PC-3 (cell line): Measurements from ENCODE around the gene ADARB2. TPM values are rescaled to one million over a fixed set of nuclear protein-coding genes. Genes with fewer than 3 reads are reported as not detected.

Experiments used
- ATAC-seq: fragments of 200-7000 bp; cut with Tn5 transposase; 2 replicates; pipeline ENCODE4 v1.9.1; 2020; ENCODE audit warnings: mild to moderate bottlenecking, moderate library complexity
- Bru-seq: library from RNA; stranded (reverse); fragments of 400-500 nt; gene quantifications from one replicate; lab custom pipeline; 2021; lab: Mats Ljungman, UMichigan
- BruChase-seq, 2 experiments: library from RNA; stranded (reverse); fragments of 400-500 nt; gene quantifications; one replicate each; lab custom pipeline; 2021; lab: Mats Ljungman, UMichigan
- BruUV-seq: library from RNA; stranded (reverse); fragments of 400-500 nt; replicated peaks from 2 replicates; lab custom pipeline; 2021; lab: Mats Ljungman, UMichigan
- CTCF ChIA-PET: fragments of 300-600 bp; sonication (Branson Sonifier 250); formaldehyde crosslinking; loops from one replicate; lab custom pipeline; 2022; ENCODE audit warnings: antibody characterized with exemption; lab: Charles Lee
- POLR2A ChIA-PET: fragments of 300-600 bp; sonication (Branson Sonifier 250); formaldehyde crosslinking; loops from one replicate; lab custom pipeline; 2022; ENCODE audit warnings: antibody characterized with exemption; ENCODE audit not compliant: unreplicated experiment; lab: Charles Lee
- DNase-seq: peaks from one replicate; pipeline ENCODE4 v3.0.0-alpha.2; 2015
- H2AFZ ChIP-seq: fragments of 300-600 bp; sonication (generic); 2 replicates; pipeline ENCODE4 v1.6.0; 2016; ENCODE audit warnings: antibody characterized with exemption, low read length
- H3F3A ChIP-seq: fragments of 300-600 bp; sonication (generic); one replicate; pipeline ENCODE4 v1.6.0; 2017; ENCODE audit warnings: antibody characterized with exemption, low read length, control low read depth, mild to moderate bottlenecking; ENCODE audit not compliant: unreplicated experiment
- H3K27ac ChIP-seq: fragments of 300-600 bp; sonication (generic); 2 replicates; pipeline ENCODE4 v1.5.1; 2016; ENCODE audit warnings: mild to moderate bottlenecking, low read length
- H3K27me3 ChIP-seq: fragments of 300-600 bp; sonication (generic); 2 replicates; pipeline ENCODE4 v1.6.1; 2016; ENCODE audit warnings: low read length, mixed read lengths
- H3K36me3 ChIP-seq: fragments of 300-600 bp; sonication (generic); 2 replicates; pipeline ENCODE4 v1.6.1; 2016; ENCODE audit warnings: low read depth, mixed run types, low read length, mixed read lengths
- H3K4me1 ChIP-seq: fragments of 300-600 bp; sonication (generic); 2 replicates; pipeline ENCODE4 v1.5.1; 2016; ENCODE audit warnings: low read length; ENCODE audit not compliant: insufficient read depth
- H3K4me2 ChIP-seq: fragments of 300-600 bp; sonication (generic); 2 replicates; pipeline ENCODE4 v1.6.0; 2016; ENCODE audit warnings: low read length
- H3K4me3 ChIP-seq: fragments of 300-600 bp; sonication (generic); 2 replicates; pipeline ENCODE4 v1.5.1; 2016; ENCODE audit warnings: mild to moderate bottlenecking, low read length, mixed read lengths
- H3K79me2 ChIP-seq: fragments of 300-600 bp; sonication (generic); 2 replicates; pipeline ENCODE4 v1.6.1; 2017; ENCODE audit warnings: low read length, mixed read lengths
- H3K9ac ChIP-seq: fragments of 300-600 bp; sonication (generic); 2 replicates; pipeline ENCODE4 v1.6.0; 2016; ENCODE audit warnings: mild to moderate bottlenecking, low read length
- H3K9me2 ChIP-seq: fragments of 300-600 bp; sonication (generic); replicated peaks from 2 replicates; pipeline ENCODE4 v1.6.1; 2016; ENCODE audit warnings: mixed run types, low read length, mixed read lengths
- H3K9me3 ChIP-seq: fragments of 300-600 bp; sonication (generic); 2 replicates; pipeline ENCODE4 v1.6.1; 2016; ENCODE audit warnings: low read length, mixed read lengths
- H4K20me1 ChIP-seq: fragments of 300-600 bp; sonication (generic); 2 replicates; pipeline ENCODE4 v1.6.1; 2016; ENCODE audit warnings: low read length, mixed read lengths
- CTCF ChIP-seq: fragments of 300-600 bp; sonication (generic); conservative IDR thresholded peaks from 2 replicates; pipeline ENCODE4 v1.5.1; 2017; ENCODE audit warnings: antibody characterized with exemption, low read depth, mild to moderate bottlenecking, low read length
- EZH2 ChIP-seq: fragments of 300-600 bp; sonication (generic); IDR thresholded peaks from one replicate; pipeline ENCODE4 v1.6.1; 2017; ENCODE audit warnings: antibody characterized with exemption, mild to moderate bottlenecking, low read length; ENCODE audit not compliant: unreplicated experiment
- EZH2phosphoT487 ChIP-seq: fragments of 300-600 bp; sonication (generic); IDR thresholded peaks from 2 replicates; pipeline ENCODE4 v1.6.1; 2018; ENCODE audit warnings: mild to moderate bottlenecking, antibody characterized with exemption, low read length, borderline replicate concordance
- intact Hi-C: fragments of 100-400 bp; cut with micrococcal nuclease; formaldehyde crosslinking; loops from 2 replicates; pipeline ENCODE4 v1.9.0; 2023
- long read RNA-seq: library from polyadenylated mRNA; unstranded; transcript quantifications from one replicate; pipeline ENCODE4 v2.0.0, GENCODE V29; 2021; ENCODE audit not compliant: unreplicated experiment
- total RNA-seq: library from RNA; depleted of rRNA; stranded (reverse); fragments of >200 nt; gene quantifications from 2 replicates; pipeline ENCODE4 v1.2.3, GENCODE V29; 2014; rRNA removed

ADARB2 gene
- total RNA-seq (not detected in 2 replicates), Bru-seq, nascent RNA (percentile 2 among the genes with signal in this experiment), BruChase-seq, experiment 1, labeled RNA remaining after a 6-hour chase (percentile 2 among the genes with signal in this experiment), BruChase-seq, experiment 2, labeled RNA remaining after a 2-hour chase (percentile 1 among the genes with signal in this experiment)
- long read RNA-seq: 0 reads

DNA sequence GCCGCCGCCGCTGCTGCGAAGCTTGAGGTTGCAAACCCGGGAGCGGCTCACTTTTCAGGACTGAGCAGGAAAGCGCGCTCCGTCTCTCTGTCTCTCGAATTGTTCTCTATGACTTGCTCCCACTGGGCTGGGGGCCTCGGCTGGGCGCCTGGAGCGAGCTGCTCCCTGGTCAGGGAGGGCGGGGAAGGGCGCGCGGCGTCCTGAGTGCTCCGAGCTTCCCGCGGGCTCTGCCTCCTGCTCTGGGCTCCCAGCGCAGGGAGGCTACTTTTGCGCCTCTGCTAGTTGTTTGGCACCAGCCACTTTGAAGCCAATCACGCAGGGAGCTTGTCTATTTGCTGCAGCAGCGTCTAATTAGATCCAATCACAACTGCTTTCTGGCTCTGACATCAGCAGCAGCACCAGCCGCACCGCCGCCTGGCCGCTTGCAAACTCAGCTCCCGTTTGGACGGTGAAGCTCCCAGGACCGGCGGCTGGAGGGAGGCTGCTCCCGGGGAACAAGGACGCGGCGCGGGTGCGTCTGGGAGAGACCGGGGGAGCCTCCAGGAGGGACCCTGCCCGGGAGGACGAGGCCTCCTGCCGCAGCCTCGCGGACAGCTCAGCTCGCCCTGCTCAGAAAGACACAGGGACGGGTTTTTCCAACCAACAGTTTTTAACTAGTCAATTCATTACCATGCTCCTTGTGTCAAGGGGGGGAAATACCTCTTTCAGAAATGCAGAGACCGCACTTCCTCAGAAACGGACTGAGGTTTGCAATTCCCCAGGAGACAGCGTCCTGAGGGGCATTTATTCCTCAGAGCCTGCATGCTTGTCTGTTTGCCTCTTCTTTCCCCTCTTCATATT is at the start of gene ADARB2:
Gene ADARB2, minus strand, starts transcription at position 304 of the 840 bp plus-strand sequence.
- no peaks in the 10 kb centered on the region for H3F3A ChIP-seq
- no peak within 1 kb of the TSS for H3K4me2 ChIP-seq
- H3K79me2 ChIP-seq: no peaks in the 10 kb centered on the region
- no peak within 1 kb of the TSS for H3K4me3 ChIP-seq
- no peak within 1 kb of the TSS for H3K27ac ChIP-seq
- no peaks in the 10 kb centered on the region for H4K20me1 ChIP-seq
- ChIA-PET CTCF (no interaction called here), POLR2A (no interaction called here)
- TF ChIP-seq CTCF: no peak
- TF ChIP-seq EZH2phosphoT487: no peak
- TF ChIP-seq EZH2: no peak
- peaks cover 49% of the 10 kb centered on the region for H3K27me3 ChIP-seq
- no peaks in the 10 kb centered on the region for H3K9me3 ChIP-seq
- H3K4me1 ChIP-seq: no peaks in the 10 kb centered on the region
- DNase-seq (no peak), ATAC-seq (no peak)
- H2AFZ ChIP-seq: no peak within 1 kb of the TSS
- no peaks in the 10 kb centered on the region for H3K36me3 ChIP-seq
- intact Hi-C loops: no loop called here
- H3K9me2 ChIP-seq: no peaks in the 10 kb centered on the region
- BruUV-seq: no TSS peak
- no peak within 1 kb of the TSS for H3K9ac ChIP-seq

- DNase-seq: no peak
- no peak overlapping the region for H3K4me3 ChIP-seq
- no peaks in the 10 kb centered on the region for H3K27me3 ChIP-seq
- no peaks in the 10 kb centered on the region for H3K36me3 ChIP-seq
- no peaks in the 10 kb centered on the region for H3F3A ChIP-seq
- H3K4me2 ChIP-seq: no peak overlapping the region
- H3K4me1 ChIP-seq: no peaks in the 10 kb centered on the region
- H3K79me2 ChIP-seq: no peaks in the 10 kb centered on the region
- ATAC-seq: no peak
- no peaks in the 10 kb centered on the region for H4K20me1 ChIP-seq
- no peak overlapping the region for H2AFZ ChIP-seq
- CTCF ChIA-PET: no interaction called here
- H3K9me3 ChIP-seq: no peaks in the 10 kb centered on the region
- H3K27ac ChIP-seq: no peak overlapping the region
- intact Hi-C loops: no loop called here
- H3K9me2 ChIP-seq: no peaks in the 10 kb centered on the region
- POLR2A ChIA-PET: no interaction called here
- no peak overlapping the region for H3K9ac ChIP-seq
- TF ChIP-seq CTCF (no peak), EZH2 (no peak), EZH2phosphoT487 (no peak)
- BruUV-seq: no TSS peak
Measured at GRCh38 chr10:1785835-1786234, 48.5 kb upstream of the ADARB2 start.

GRCh38 chr10:1782841-1783240 is 45.5 kb upstream of the ADARB2 start:
- ChIA-PET CTCF (no interaction called here), POLR2A (no interaction called here)
- Histone ChIP-seq H3K27ac (no peak overlapping the region), H3K9me3 (no peaks in the 10 kb centered on the region), H3K9ac (no peak overlapping the region), H3K4me3 (no peak overlapping the region), H3K79me2 (no peaks in the 10 kb centered on the region), H3K4me2 (no peak overlapping the region), H4K20me1 (no peaks in the 10 kb centered on the region), H3K4me1 (no peaks in the 10 kb centered on the region), H2AFZ (no peak overlapping the region), H3K9me2 (no peaks in the 10 kb centered on the region), H3K27me3 (no peaks in the 10 kb centered on the region), H3F3A (no peaks in the 10 kb centered on the region), H3K36me3 (no peaks in the 10 kb centered on the region)
- TF ChIP-seq CTCF (no peak), EZH2phosphoT487 (no peak), EZH2 (no peak)
- ATAC-seq (no peak), DNase-seq (no peak)
- no TSS peak for BruUV-seq
- intact Hi-C loops: no loop called here
